Activated CD8-positive, alpha-beta memory T cell treated with anti-CD3 and anti-CD28 coated beads, Interleukin-2, amount 50 U/mL, for 4 hours (primary cell): Measurements from ENCODE around the gene HCFC1R1.
"Not testable (repeated sequence)": the region's sequence is repeated elsewhere in the genome, so short reads cannot be mapped to it uniquely, and the experiment has no call there.

Experiments
- DNase-seq: peaks from one replicate; pipeline ENCODE4 v3.0.0-alpha.2; 2020

HCFC1R1 gene

GRCh38 chr16:3023669-3024478 is at the start of gene HCFC1R1, which contains the start of gene THOC6:
HCFC1R1 (minus strand) TSS chr16:3023942; CDS start chr16:3023941, 1 bp downstream.
THOC6 (plus strand) TSS chr16:3024035; CDS start chr16:3024327, 292 bp downstream.
- peak; percentile 96 for DNase-seq

GRCh38 chr16:3073448-3073847 is 49.7 kb upstream of the HCFC1R1 start:
- DNase-seq: no peak

- not testable (repeated sequence) for DNase-seq
These were observed 49.0 kb upstream of the HCFC1R1 start for GRCh38 chr16:3072576-3073263.

GRCh38 chr16:3072148-3072547 is 48.4 kb upstream of the HCFC1R1 start:
- DNase-seq: not testable (repeated sequence)

- no peak for DNase-seq
These were observed 47.9 kb upstream of the HCFC1R1 start for GRCh38 chr16:3071655-3072054.

- no peak for DNase-seq
These were observed 46.9 kb upstream of the HCFC1R1 start for GRCh38 chr16:3070608-3071111.

- not testable (repeated sequence) for DNase-seq
These were observed 45.4 kb upstream of the HCFC1R1 start for GRCh38 chr16:3069146-3069545.

GRCh38 chr16:3068487-3068886 is 44.7 kb upstream of the HCFC1R1 start:
- DNase-seq: no peak

GRCh38 chr16:3066440-3066748 is 42.7 kb upstream of the HCFC1R1 start:
- no peak for DNase-seq

GRCh38 chr16:3065742-3066439 is 42.1 kb upstream of the HCFC1R1 start:
- DNase-seq: no peak

- peak; percentile 72 for DNase-seq
These were observed 41.5 kb upstream of the HCFC1R1 start, which contains the start of gene IL32 for GRCh38 chr16:3065069-3065741. IL32 (plus strand) TSS chr16:3065640; CDS start chr16:3065812, 172 bp downstream.

GRCh38 chr16:3063625-3064386 is 40.1 kb upstream of the HCFC1R1 start:
- DNase-seq: no peak

- no peak for DNase-seq
These were observed 38.8 kb upstream of the HCFC1R1 start for GRCh38 chr16:3062553-3062952.

GRCh38 chr16:3060339-3061127 is 36.8 kb upstream of the HCFC1R1 start:
- no peak for DNase-seq

- DNase-seq: no peak
These were observed 36.0 kb upstream of the HCFC1R1 start for GRCh38 chr16:3059723-3060242.

GRCh38 chr16:3059041-3059722 is 35.4 kb upstream of the HCFC1R1 start:
- peak; percentile 87 for DNase-seq

- peak; percentile 58 for DNase-seq
These were observed 34.6 kb upstream of the HCFC1R1 start for GRCh38 chr16:3058139-3059030.

GRCh38 chr16:3057181-3058138 is 33.7 kb upstream of the HCFC1R1 start:
- no peak for DNase-seq
